ENCODE results near the gene MTMR11. TPM values are rescaled to one million over a fixed set of nuclear protein-coding genes. Genes with fewer than 3 reads are reported as not detected.

The MTMR11 gene
- total and polyA plus RNA-seq, 2 of the 8 experiments (the other 6 are each of a cell fraction or from before 2014, with no cell fraction given), result 3.7 to 4.8 TPM

DNA sequence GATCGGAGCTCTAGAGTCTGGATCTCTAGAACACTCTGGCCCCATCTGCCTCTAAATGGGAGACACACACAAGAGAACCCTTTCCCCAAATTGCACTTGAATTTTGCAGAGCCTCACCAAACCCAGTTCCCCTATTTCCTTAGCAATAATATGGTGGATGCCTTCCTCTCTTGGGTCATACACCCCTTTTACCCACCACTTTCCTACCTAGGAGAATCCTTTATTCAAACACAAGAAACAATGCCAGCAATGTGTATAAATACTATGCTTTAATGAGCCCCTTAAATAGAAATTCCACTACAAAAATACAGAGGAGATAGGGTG is 8.3 kb downstream of the MTMR11 start (continued):
- TF ChIP-seq JUN (IDR thresholded peaks at IDR 0.05; ENCODE audit: low read depth, low read length), result no peak
- TF ChIP-seq BCL11A (IDR thresholded peaks at IDR 0.05; ENCODE audit: low read depth in 2 of 2, low read length in 2 of 2), result no peak

Measured in H1 (cell line).